ENCODE results near the gene HPX.

GRCh38 chr11:6397156-6397555 is 43.6 kb downstream of the HPX start:
- TF ChIP-seq EP300 (IDR thresholded peaks at IDR 0.05) (no peak), CTCF (IDR thresholded peaks at IDR 0.05) (no peak), POLR2A (IDR thresholded peaks at IDR 0.05) (no peak)

All from stomach (tissue), 4 donors.